Neural progenitor cell (in vitro differentiated cells): ENCODE results near the gene CELSR1.

ENCODE experiments used
- EZH2 ChIP-seq: fragments of 200-600 bp; sonication (generic); IDR thresholded peaks from 2 replicates; pipeline ENCODE4 v1.6.1; 2017; ENCODE audit warnings: antibody characterized with exemption, mild to moderate bottlenecking, moderate library complexity
- EZH2phosphoT487 ChIP-seq: fragments of 200-600 bp; sonication (generic); IDR thresholded peaks from 2 replicates; pipeline ENCODE4 v1.6.1; 2017; ENCODE audit warnings: antibody characterized with exemption
- TF ChIP-seq, protein P1 (sequence below): fragments of 200-600 bp; sonication (generic); IDR thresholded peaks from 2 replicates; pipeline ENCODE4 v1.5.1; 2017; ENCODE audit warnings: antibody characterized with exemption, mild to moderate bottlenecking

DNA sequence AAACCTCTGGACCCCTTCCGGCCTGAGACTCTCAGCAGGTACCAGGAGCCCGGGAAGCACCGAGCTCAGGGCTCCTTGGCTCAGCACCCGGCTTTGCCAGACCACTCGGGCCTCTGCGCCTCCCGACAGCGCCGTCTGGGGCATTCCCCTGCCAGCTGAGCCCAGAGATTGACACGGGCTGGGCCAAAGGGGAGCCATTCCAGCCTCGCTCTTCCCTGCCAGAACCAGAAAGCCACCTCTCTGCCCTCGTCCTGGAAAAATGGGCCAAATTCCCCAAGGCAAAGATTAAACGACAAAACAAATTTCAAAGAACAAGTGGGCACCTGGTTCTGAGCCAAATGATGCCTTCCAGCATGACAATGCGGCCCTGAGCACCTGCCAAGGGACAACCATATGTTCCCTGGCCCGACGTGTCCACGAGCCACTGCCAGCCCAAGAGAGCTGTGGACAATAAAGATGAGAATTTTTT lies 59.3 kb downstream of the CELSR1 start:
- TF ChIP-seq, protein P1, sequence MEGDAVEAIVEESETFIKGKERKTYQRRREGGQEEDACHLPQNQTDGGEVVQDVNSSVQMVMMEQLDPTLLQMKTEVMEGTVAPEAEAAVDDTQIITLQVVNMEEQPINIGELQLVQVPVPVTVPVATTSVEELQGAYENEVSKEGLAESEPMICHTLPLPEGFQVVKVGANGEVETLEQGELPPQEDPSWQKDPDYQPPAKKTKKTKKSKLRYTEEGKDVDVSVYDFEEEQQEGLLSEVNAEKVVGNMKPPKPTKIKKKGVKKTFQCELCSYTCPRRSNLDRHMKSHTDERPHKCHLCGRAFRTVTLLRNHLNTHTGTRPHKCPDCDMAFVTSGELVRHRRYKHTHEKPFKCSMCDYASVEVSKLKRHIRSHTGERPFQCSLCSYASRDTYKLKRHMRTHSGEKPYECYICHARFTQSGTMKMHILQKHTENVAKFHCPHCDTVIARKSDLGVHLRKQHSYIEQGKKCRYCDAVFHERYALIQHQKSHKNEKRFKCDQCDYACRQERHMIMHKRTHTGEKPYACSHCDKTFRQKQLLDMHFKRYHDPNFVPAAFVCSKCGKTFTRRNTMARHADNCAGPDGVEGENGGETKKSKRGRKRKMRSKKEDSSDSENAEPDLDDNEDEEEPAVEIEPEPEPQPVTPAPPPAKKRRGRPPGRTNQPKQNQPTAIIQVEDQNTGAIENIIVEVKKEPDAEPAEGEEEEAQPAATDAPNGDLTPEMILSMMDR, result no peak
- TF ChIP-seq EZH2, result no peak
- no peak for TF ChIP-seq EZH2phosphoT487
